Mucosa of descending colon (tissue), 3 donors: Measurements from ENCODE around the gene IMMP2L. TPM values are rescaled to one million over a fixed set of nuclear protein-coding genes. Genes with fewer than 3 reads are reported as not detected.

ENCODE experiments used
- ATAC-seq: fragments of 200-7000 bp; cut with Tn5 transposase; one replicate; pipeline ENCODE4 v1.9.1; 2020; ENCODE audit warnings: mild to moderate bottlenecking, moderate library complexity
- DNase-seq, 3 donors: peaks; one replicate each; pipeline ENCODE4 v3.0.0-alpha.2; 2020
- H3K36me3 ChIP-seq: fragments of 200-600 bp; one replicate; pipeline ENCODE4 v1.8.0; 2021; ENCODE audit warnings: low read depth, mild to moderate bottlenecking
- H3K4me1 ChIP-seq: fragments of 200-600 bp; one replicate; pipeline ENCODE4 v1.8.0; 2021; ENCODE audit warnings: low read depth, mild to moderate bottlenecking
- H3K4me3 ChIP-seq: fragments of 200-600 bp; one replicate; pipeline ENCODE4 v1.8.0; 2021; ENCODE audit warnings: mild to moderate bottlenecking
- H3K9me3 ChIP-seq: fragments of 200-600 bp; one replicate; pipeline ENCODE4 v1.8.0; 2021; ENCODE audit warnings: mild to moderate bottlenecking
- intact Hi-C, 2 donors: fragments of 100-400 bp; cut with DNase I in 1 of 2; cut with micrococcal nuclease in 1 of 2; formaldehyde crosslinking; loops; one replicate each; pipeline versions ENCODE4 v1.11.0 to v1.11.1; 2022; cut with DNase I, micrococcal nuclease
- total RNA-seq, 3 donors: library from RNA; stranded (reverse); fragmentation: NEBNext Ultra II Directional in 2 of 3; extraction: Animal tissue kit (Norgen Biotek cat#: 25700) in 2 of 3; gene quantifications; one replicate each; pipeline versions ENCODE4 v1.2.1 to v1.2.4, GENCODE V29; 2021 to 2023
- TF ChIP-seq, protein P1 (sequence below): fragments of 200-600 bp; IDR thresholded peaks from one replicate; pipeline ENCODE4 v1.8.0; 2022; ENCODE audit warnings: antibody characterized with exemption, mild to moderate bottlenecking
- donor health status: DM: no; HTN: no; CAD: no; lungs with moderate emphysema.
- donor health status: DM: no; HTN: no; CAD: no.
- donor health status: DM: no; HTN: yes; CAD: no.

The IMMP2L gene
- total RNA-seq, 3 donors from 2014 or later = 12.1 to 20.7 (median 17.7) TPM

DNA sequence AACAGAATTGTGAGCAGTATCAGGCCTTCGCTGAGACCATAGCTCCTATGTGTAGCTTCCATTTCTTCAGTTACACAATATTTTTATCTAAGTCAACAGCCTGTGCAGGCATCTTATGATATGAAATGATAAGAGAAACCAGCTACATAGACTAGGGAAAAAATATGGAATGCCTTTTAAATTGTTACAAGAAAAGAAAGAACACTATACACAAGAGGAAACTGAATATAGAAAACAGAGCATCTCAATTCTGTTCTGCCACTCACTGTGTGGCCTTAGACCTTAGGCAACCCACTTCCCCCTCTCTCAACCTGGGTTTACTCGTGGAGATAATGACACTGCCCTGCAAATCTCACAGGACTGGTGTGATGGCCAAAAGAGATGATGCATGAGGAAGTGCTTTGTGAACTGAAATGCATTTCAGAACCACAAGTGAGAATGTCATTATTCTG lies 338.5 kb downstream of the IMMP2L start:
- intact Hi-C loops = no loop called here
- DNase-seq (no peak), ATAC-seq (no peak)
- TF ChIP-seq, protein P1, sequence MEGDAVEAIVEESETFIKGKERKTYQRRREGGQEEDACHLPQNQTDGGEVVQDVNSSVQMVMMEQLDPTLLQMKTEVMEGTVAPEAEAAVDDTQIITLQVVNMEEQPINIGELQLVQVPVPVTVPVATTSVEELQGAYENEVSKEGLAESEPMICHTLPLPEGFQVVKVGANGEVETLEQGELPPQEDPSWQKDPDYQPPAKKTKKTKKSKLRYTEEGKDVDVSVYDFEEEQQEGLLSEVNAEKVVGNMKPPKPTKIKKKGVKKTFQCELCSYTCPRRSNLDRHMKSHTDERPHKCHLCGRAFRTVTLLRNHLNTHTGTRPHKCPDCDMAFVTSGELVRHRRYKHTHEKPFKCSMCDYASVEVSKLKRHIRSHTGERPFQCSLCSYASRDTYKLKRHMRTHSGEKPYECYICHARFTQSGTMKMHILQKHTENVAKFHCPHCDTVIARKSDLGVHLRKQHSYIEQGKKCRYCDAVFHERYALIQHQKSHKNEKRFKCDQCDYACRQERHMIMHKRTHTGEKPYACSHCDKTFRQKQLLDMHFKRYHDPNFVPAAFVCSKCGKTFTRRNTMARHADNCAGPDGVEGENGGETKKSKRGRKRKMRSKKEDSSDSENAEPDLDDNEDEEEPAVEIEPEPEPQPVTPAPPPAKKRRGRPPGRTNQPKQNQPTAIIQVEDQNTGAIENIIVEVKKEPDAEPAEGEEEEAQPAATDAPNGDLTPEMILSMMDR = no peak
- Histone ChIP-seq H3K9me3 (no peaks in the 10 kb centered on the region), H3K4me3 (no peak overlapping the region), H3K4me1 (no peaks in the 10 kb centered on the region), H3K36me3 (no peaks in the 10 kb centered on the region)

DNA sequence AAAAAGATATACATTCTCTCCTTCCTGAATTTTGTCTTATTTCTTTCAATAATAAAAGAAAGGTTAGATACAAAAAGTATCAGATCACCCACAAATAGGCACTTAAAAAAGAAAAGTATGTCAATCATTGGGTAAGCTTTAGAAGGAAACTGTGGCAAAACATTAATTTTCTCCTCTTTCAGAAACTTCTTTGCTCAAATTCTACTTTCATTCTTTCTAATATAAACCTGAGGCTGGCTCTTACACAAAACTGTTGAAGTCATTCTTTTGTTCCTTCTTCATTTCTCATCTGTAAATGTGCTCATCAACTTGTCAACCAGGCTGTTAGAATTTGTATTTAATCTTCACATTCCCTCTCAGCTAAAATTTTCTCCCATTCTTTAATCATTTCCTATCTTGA lies 346.7 kb downstream of the IMMP2L start:
- Histone ChIP-seq H3K4me3 (no peak overlapping the region), H3K4me1 (no peaks in the 10 kb centered on the region), H3K36me3 (no peaks in the 10 kb centered on the region), H3K9me3 (no peaks in the 10 kb centered on the region)
- TF ChIP-seq, protein P1 = no peak
- intact Hi-C loops = no loop called here
- DNase-seq (no peak), ATAC-seq (no peak)

DNA sequence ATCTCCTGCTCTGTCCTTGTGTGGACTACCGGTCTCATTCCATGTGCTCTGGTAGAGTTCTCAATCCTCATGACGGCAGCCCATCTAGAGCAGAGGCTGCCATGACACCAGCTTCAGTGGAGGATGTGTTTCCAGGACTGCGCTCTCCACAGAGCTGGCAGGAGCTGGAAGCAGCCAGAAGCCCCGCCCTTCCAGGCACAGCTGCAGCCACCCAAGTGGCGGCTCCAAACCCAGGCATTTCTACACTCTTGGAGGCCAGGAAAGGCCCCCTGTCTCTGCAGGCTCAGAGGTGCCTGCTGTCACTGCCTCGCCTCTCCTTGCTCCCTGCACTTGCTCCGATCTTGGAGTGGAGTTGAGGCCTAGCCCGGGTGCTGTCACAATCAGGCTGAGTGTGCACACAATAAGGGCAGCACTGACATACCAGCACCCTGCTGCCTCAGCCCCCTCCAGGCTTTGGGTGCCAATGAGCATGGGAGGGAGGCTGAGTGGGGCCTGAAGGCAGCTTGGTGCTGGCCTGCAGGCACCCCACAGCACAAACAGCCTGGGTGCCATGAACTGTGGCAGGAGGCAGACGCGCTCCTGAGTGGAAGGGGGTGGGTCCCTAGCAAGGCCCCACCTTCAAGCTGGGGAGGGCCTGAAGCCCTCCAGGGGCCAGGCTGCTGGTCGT lies 349.3 kb downstream of the IMMP2L start:
- DNase-seq = no peak
- TF ChIP-seq, protein P1 = no peak

DNA sequence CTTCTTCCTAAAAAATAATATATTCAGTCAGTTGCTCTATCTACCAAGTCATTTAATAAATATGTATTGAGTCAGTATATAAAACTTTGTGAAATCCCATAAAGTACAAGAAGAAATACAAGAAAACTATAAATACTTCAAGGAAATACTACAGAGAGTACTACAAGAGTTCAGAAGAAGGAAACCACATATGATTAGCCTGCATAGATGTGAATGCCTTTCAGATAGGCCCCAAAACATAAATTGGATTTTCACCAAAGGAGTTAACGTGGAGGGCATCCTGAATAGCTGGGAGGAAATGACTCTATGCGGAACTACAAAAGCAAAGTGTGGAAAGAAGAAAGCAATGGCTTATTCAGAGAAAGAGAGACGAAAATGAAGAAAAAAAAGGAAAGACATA lies 351.3 kb downstream of the IMMP2L start:
- intact Hi-C loops = no loop called here
- H3K4me3 ChIP-seq = no peak overlapping the region
- TF ChIP-seq, protein P1 = no peak
- DNase-seq (no peak), ATAC-seq (no peak)
- no peaks in the 10 kb centered on the region for H3K36me3 ChIP-seq
- H3K4me1 ChIP-seq = no peaks in the 10 kb centered on the region
- no peaks in the 10 kb centered on the region for H3K9me3 ChIP-seq

More for the DNA sequence above, 349.3 kb downstream of the IMMP2L start:
- Histone ChIP-seq H3K36me3 (no peaks in the 10 kb centered on the region), H3K9me3 (no peaks in the 10 kb centered on the region), H3K4me1 (no peaks in the 10 kb centered on the region), H3K4me3 (no peak overlapping the region)
- intact Hi-C loops = no loop called here
- ATAC-seq = no peak

DNA sequence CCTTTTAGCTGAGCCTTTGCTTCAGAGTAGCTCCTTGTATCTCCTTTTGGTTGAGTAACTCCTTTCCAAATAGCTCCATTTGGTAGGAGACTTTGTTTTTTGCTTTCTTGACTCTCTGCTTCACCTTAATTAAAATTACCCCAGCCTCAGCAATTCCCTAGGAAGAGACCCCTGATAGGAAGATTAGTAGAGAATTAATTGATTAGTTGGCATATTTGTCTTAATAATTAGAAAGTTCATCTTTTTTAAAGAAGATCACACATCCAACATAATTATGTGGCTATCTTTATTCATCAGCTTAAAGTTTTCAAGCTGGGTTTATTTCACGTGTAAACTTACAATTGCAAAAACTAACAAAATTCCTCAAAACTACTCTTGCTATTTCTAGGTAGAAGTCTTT lies 352.2 kb downstream of the IMMP2L start:
- TF ChIP-seq, protein P1 = no peak
- ATAC-seq = no peak
- intact Hi-C loops = no loop called here

More for the DNA sequence above, 352.2 kb downstream of the IMMP2L start:
- no peaks in the 10 kb centered on the region for H3K36me3 ChIP-seq
- DNase-seq = no peak
- H3K9me3 ChIP-seq = no peaks in the 10 kb centered on the region
- H3K4me3 ChIP-seq = no peak overlapping the region
- H3K4me1 ChIP-seq = no peaks in the 10 kb centered on the region
